Thyroid gland (tissue), 4 donors: ENCODE measurements around the gene GRB10.

Experiments
- CTCF ChIP-seq, 6 experiments: fragments of 200-600 bp in 3 of 6; fragments of 450-650 bp in 3 of 6; sonication (generic) in 3 of 6; IDR thresholded peaks; one replicate each; pipeline ENCODE4 v1.5.1; 2016 to 2019; ENCODE audit warnings: antibody characterized with exemption in 6 of 6, mild to moderate bottlenecking in 2 of 6, inconsistent platforms in 1 of 6, moderate library complexity in 1 of 6
- POLR2A ChIP-seq, 2 donors: fragments of 450-650 bp; IDR thresholded peaks; one replicate each; pipeline ENCODE4 v1.6.1; 2017; ENCODE audit warnings: antibody characterized with exemption in 2 of 2, mild to moderate bottlenecking in 2 of 2, moderate library complexity in 1 of 2

GRCh38 chr7:50733552-50733951, 49.1 kb downstream of the GRB10 start:
- TF ChIP-seq CTCF (IDR thresholded peaks at IDR 0.05) (no peak), POLR2A (IDR thresholded peaks at IDR 0.05) (no peak)
